ENCODE data around the gene SOX12. TPM values are rescaled to one million over a fixed set of nuclear protein-coding genes. Genes with fewer than 3 reads are reported as not detected.
"Not testable (repeated sequence)": the region's sequence is repeated elsewhere in the genome, so short reads cannot be mapped to it uniquely, and the experiment has no call there.

Gene SOX12
- total and polyA plus RNA-seq, 5 donors from 2014 or later, result 0.29 to 4.9 (median 0.43) TPM

- H3K9me3 Mint-ChIP-seq; ATAC-seq (ENCODE audit: low read depth in 2 of 2); H3K9me3 ChIP-seq (ENCODE audit: control insufficient read depth in 2 of 2, low read length in 2 of 2); H3K4me1 ChIP-seq (ENCODE audit: control insufficient read depth, insufficient read depth, low read length, poor library complexity, severe bottlenecking); H3K4me1 Mint-ChIP-seq; H3K27me3 Mint-ChIP-seq; H3K27ac Mint-ChIP-seq; H3K36me3 ChIP-seq (ENCODE audit: control insufficient read depth, insufficient read depth, low read length); H3K27ac ChIP-seq (ENCODE audit: insufficient read depth, low read length, poor library complexity, severe bottlenecking); H3K36me3 Mint-ChIP-seq; H3K4me3 ChIP-seq (ENCODE audit: low read depth, low read length); DNase-seq; H3K27me3 ChIP-seq (ENCODE audit: control insufficient read depth, insufficient read depth, low read length): not testable (repeated sequence)
- H3K4me3 Mint-ChIP-seq, result peak overlapping the region in 1 of 4 donors; percentile 51
Observed at GRCh38 chr20:377578-377977, 52.2 kb downstream of the SOX12 start.

- H3K36me3 ChIP-seq (ENCODE audit: control insufficient read depth, insufficient read depth, low read length), result no peaks in the 10 kb centered on the region
- no peaks in the 10 kb centered on the region for H3K9me3 ChIP-seq (ENCODE audit: control insufficient read depth in 2 of 2, low read length in 2 of 2)
- peak overlapping the region; percentile 32 to 85 (median 66) for H3K4me3 Mint-ChIP-seq
- H3K9me3 Mint-ChIP-seq, result no peaks in the 10 kb centered on the region
- peak overlapping the region in 1 of 3 donors; percentile 43 for H3K27ac Mint-ChIP-seq
- H3K4me1 Mint-ChIP-seq, result peaks cover 5 to 18% (median 12%) of the 10 kb centered on the region in 4 donors
- no peaks in the 10 kb centered on the region for H3K36me3 Mint-ChIP-seq
- H3K27ac ChIP-seq (ENCODE audit: insufficient read depth, low read length, poor library complexity, severe bottlenecking), result no peak overlapping the region
- H3K4me3 ChIP-seq (ENCODE audit: low read depth, low read length), result no peak overlapping the region
- no peaks in the 10 kb centered on the region for H3K27me3 ChIP-seq (ENCODE audit: control insufficient read depth, insufficient read depth, low read length)
- ATAC-seq (ENCODE audit: low read depth in 2 of 2) (no peak), DNase-seq (no peak)
- H3K27me3 Mint-ChIP-seq, result peaks cover 10% of the 10 kb centered on the region
- peaks cover 5% of the 10 kb centered on the region for H3K4me1 ChIP-seq (ENCODE audit: control insufficient read depth, insufficient read depth, low read length, poor library complexity, severe bottlenecking)
Observed at GRCh38 chr20:378961-379336, 53.6 kb downstream of the SOX12 start.

Other genes with a start within 250 kb of the SOX12 start
- gene DEFB125, start 237.9 kb upstream of the SOX12 start, total RNA-seq, result not detected
- gene DEFB125, start 237.9 kb upstream of the SOX12 start, polyA plus RNA-seq, result not detected
- gene DEFB126, start 183.0 kb upstream of the SOX12 start, total RNA-seq, result not detected
- not detected for gene DEFB126, start 183.0 kb upstream of the SOX12 start, polyA plus RNA-seq
- gene DEFB127, start 168.1 kb upstream of the SOX12 start, total RNA-seq, result not detected
- gene DEFB127, start 168.1 kb upstream of the SOX12 start, polyA plus RNA-seq, result not detected
- gene DEFB128, start 135.8 kb upstream of the SOX12 start, total RNA-seq, result not detected
- not detected for gene DEFB128, start 135.8 kb upstream of the SOX12 start, polyA plus RNA-seq
- gene DEFB129, start 98.3 kb upstream of the SOX12 start, total RNA-seq, result not detected
- not detected for gene DEFB129, start 98.3 kb upstream of the SOX12 start, polyA plus RNA-seq
- gene DEFB132, start 67.8 kb upstream of the SOX12 start, total RNA-seq, result not detected
- gene DEFB132, start 67.8 kb upstream of the SOX12 start, polyA plus RNA-seq, result not detected
- gene C20orf96, start 34.8 kb upstream of the SOX12 start, total RNA-seq, result 1.1 TPM
- gene C20orf96, start 34.8 kb upstream of the SOX12 start, polyA plus RNA-seq, result under 1 TPM; 0.10 to 0.52 (median 0.31) TPM
- gene ZCCHC3, start 28.0 kb upstream of the SOX12 start, total RNA-seq, result 19.7 TPM
- gene ZCCHC3, start 28.0 kb upstream of the SOX12 start, polyA plus RNA-seq, result 10 to 100 TPM in 1 of 4 donors, 1 to 10 TPM in 3; 5.9 to 12.7 (median 7.9) TPM
- 1.5 TPM for gene NRSN2, start 21.6 kb downstream of the SOX12 start, total RNA-seq
- 1 to 10 TPM in 2 of 4 donors, under 1 TPM in 1, not detected in 1; 0.52 to 1.5 (median 1.1) TPM for gene NRSN2, start 21.6 kb downstream of the SOX12 start, polyA plus RNA-seq
- gene TRIB3, start 55.2 kb downstream of the SOX12 start, total RNA-seq, result 6.0 TPM
- gene TRIB3, start 55.2 kb downstream of the SOX12 start, polyA plus RNA-seq, result 10 to 100 TPM; 15.0 to 22.6 (median 19.6) TPM
- 93.9 TPM for gene RBCK1, start 82.7 kb downstream of the SOX12 start, total RNA-seq
- gene RBCK1, start 82.7 kb downstream of the SOX12 start, polyA plus RNA-seq, result 100 to 1,000 TPM in 1 of 4 donors, 10 to 100 TPM in 3; 87.5 to 115 (median 91.8) TPM
- 30.2 TPM for gene TBC1D20, start 137.0 kb downstream of the SOX12 start, total RNA-seq
- gene TBC1D20, start 137.0 kb downstream of the SOX12 start, polyA plus RNA-seq, result 10 to 100 TPM; 16.4 to 23.2 (median 18.2) TPM
- 65.3 TPM for gene CSNK2A1, start 218.2 kb downstream of the SOX12 start, total RNA-seq
- gene CSNK2A1, start 218.2 kb downstream of the SOX12 start, polyA plus RNA-seq, result 10 to 100 TPM; 49.6 to 57.5 (median 52.2) TPM

All from CD4-positive, CD25-positive, alpha-beta regulatory T cell (primary cell).